ENCODE data around the gene OSBPL8. TPM values are rescaled to one million over a fixed set of nuclear protein-coding genes. Genes with fewer than 3 reads are reported as not detected.

OSBPL8 gene
- total RNA-seq, 1 experiment from 2014 or later: 81.7 TPM

- no peak for TF ChIP-seq ATF2 (CRISPR knock-in tag; IDR thresholded peaks at IDR 0.05; ENCODE audit: borderline replicate concordance, low read depth)
Observed at GRCh38 chr12:76424941-76425340, 134.6 kb downstream of the OSBPL8 start (continued).

GRCh38 chr12:76422543-76423438, 136.8 kb downstream of the OSBPL8 start:
- POLR2A ChIA-PET: no interaction called here

GRCh38 chr12:76422154-76422542, 137.4 kb downstream of the OSBPL8 start:
- ATAC-seq (no peak), DNase-seq (ENCODE audit: low spot score) (no peak)
- POLR2A ChIA-PET: no interaction called here
- no peak overlapping the region for H3K4me3 Mint-ChIP-seq
- peaks cover 27% of the 10 kb centered on the region for H3K9me3 Mint-ChIP-seq
- no peaks in the 10 kb centered on the region for H3K27me3 Mint-ChIP-seq (ENCODE audit: low read depth)
- CTCF ChIA-PET: interaction anchor here (0.9 kb wide), 1 partner anchor 19 kb away, joined by 5 read pairs; no protein-coding TSS in a partner anchor
- peaks cover 10% of the 10 kb centered on the region for H3K4me1 Mint-ChIP-seq
- H3K36me3 Mint-ChIP-seq: peaks cover 18% of the 10 kb centered on the region
- H3K27ac Mint-ChIP-seq: no peak overlapping the region
- TF ChIP-seq ESRRA (CRISPR knock-in tag; IDR thresholded peaks at IDR 0.05; ENCODE audit: borderline replicate concordance) (no peak), ZNF219 (CRISPR knock-in tag; IDR thresholded peaks at IDR 0.05; ENCODE audit: borderline replicate concordance) (no peak), USF2 (CRISPR knock-in tag; IDR thresholded peaks at IDR 0.05) (no peak), KAT7 (CRISPR knock-in tag; IDR thresholded peaks at IDR 0.05; ENCODE audit: borderline replicate concordance) (no peak), EMX1 (CRISPR knock-in tag; IDR thresholded peaks at IDR 0.05) (no peak), GRHL2 (CRISPR knock-in tag; IDR thresholded peaks at IDR 0.05; ENCODE audit: insufficient replicate concordance, severe bottlenecking) (no peak), NFYB (CRISPR knock-in tag; conservative IDR thresholded peaks at IDR 0.05; ENCODE audit: low read depth) (no peak), SMAD4 (CRISPR knock-in tag; IDR thresholded peaks at IDR 0.05) (no peak), E2F1 (CRISPR knock-in tag; IDR thresholded peaks at IDR 0.05) (no peak), NR3C1 (CRISPR knock-in tag; conservative IDR thresholded peaks at IDR 0.05; ENCODE audit: low read depth) (no peak), NR2C2 (CRISPR knock-in tag; IDR thresholded peaks at IDR 0.05) (no peak), PRDM15 (CRISPR knock-in tag; IDR thresholded peaks at IDR 0.05) (no peak), TCF7 (CRISPR knock-in tag; IDR thresholded peaks at IDR 0.05; ENCODE audit: low read depth) (no peak)

More at GRCh38 chr12:76422543-76423438, 136.8 kb downstream of the OSBPL8 start:
- H3K27me3 Mint-ChIP-seq (ENCODE audit: low read depth): no peaks in the 10 kb centered on the region
- H3K4me3 Mint-ChIP-seq: no peak overlapping the region
- peaks cover 27% of the 10 kb centered on the region for H3K9me3 Mint-ChIP-seq
- no peak for TF ChIP-seq ESRRA (CRISPR knock-in tag; IDR thresholded peaks at IDR 0.05; ENCODE audit: borderline replicate concordance)
- TF ChIP-seq HMGA2 (CRISPR knock-in tag; IDR thresholded peaks at IDR 0.05): no peak
- TF ChIP-seq AFF4 (CRISPR knock-in tag; IDR thresholded peaks at IDR 0.05; ENCODE audit: borderline replicate concordance): no peak
- no peak for TF ChIP-seq OVOL2 (CRISPR knock-in tag; IDR thresholded peaks at IDR 0.05; ENCODE audit: borderline replicate concordance)
- CTCF ChIA-PET: interaction anchor here (0.9 to 1.4 kb wide), 2 partner anchors 18 to 19 kb away, joined by 3 to 5 read pairs; no protein-coding TSS in a partner anchor
- H3K27ac Mint-ChIP-seq: peak overlapping the region; percentile 71
- H3K4me1 Mint-ChIP-seq: peaks cover 10% of the 10 kb centered on the region
- DNase-seq (ENCODE audit: low spot score) (no peak), ATAC-seq (no peak)
- peaks cover 18% of the 10 kb centered on the region for H3K36me3 Mint-ChIP-seq

Data from WTC11 (cell line).